ENCODE results near the gene SPRR2B. TPM values are rescaled to one million over a fixed set of nuclear protein-coding genes. Genes with fewer than 3 reads are reported as not detected.

SPRR2B gene
- total RNA-seq, 1 experiment from 2014 or later = not detected

- Mint-ChIP-seq H3K4me3 (ENCODE audit: unreplicated experiment) (no peak within 1 kb of the TSS), H3K36me3 (ENCODE audit: insufficient read depth, unreplicated experiment) (no peaks in the 10 kb centered on the region), H3K9me3 (ENCODE audit: unreplicated experiment) (no peaks in the 10 kb centered on the region), H3K27me3 (ENCODE audit: insufficient read depth, unreplicated experiment) (peaks cover 16% of the 10 kb centered on the region), H3K4me1 (ENCODE audit: low read depth, unreplicated experiment) (no peaks in the 10 kb centered on the region), H3K27ac (ENCODE audit: unreplicated experiment) (no peak within 1 kb of the TSS)
- BruUV-seq (replicated peaks) = no TSS peak
- no peak within 1 kb of the TSS for H3K4me3 ChIP-seq (ENCODE audit: low read depth, low read length)
- intact Hi-C loops (cut with micrococcal nuclease; ENCODE audit: unreplicated experiment) = no loop called here
- H3K27me3 ChIP-seq (replicated peaks; ENCODE audit: control insufficient read depth, insufficient read depth, low read length) = no peaks in the 10 kb centered on the region
- no peak for DNase-seq
- ChIA-PET POLR2A (no interaction called here), CTCF (no interaction called here)
- no peaks in the 10 kb centered on the region for H3K36me3 ChIP-seq (ENCODE audit: control insufficient read depth, insufficient read depth, low read length)
- no peak for TF ChIP-seq CTCF (IDR thresholded peaks at IDR 0.05; ENCODE audit: insufficient read depth in 1 of 2, low read depth in 1 of 2, low read length in 1 of 2, severe bottlenecking in 1 of 2, unreplicated experiment in 1 of 2)
- no peaks in the 10 kb centered on the region for H3K4me1 ChIP-seq
- H3K9me3 ChIP-seq = no peaks in the 10 kb centered on the region
Observed at GRCh38 chr1:153040950-153041631, 30.3 kb downstream of the SPRR2B start, which contains the start of gene SPRR2D. SPRR2D (minus strand) TSS chr1:153041120; CDS start chr1:153040346, 774 bp downstream.

- Mint-ChIP-seq H3K36me3 (ENCODE audit: insufficient read depth, unreplicated experiment) (no peaks in the 10 kb centered on the region), H3K27ac (ENCODE audit: unreplicated experiment) (no peak overlapping the region), H3K4me3 (ENCODE audit: unreplicated experiment) (no peak overlapping the region), H3K4me1 (ENCODE audit: low read depth, unreplicated experiment) (no peaks in the 10 kb centered on the region), H3K27me3 (ENCODE audit: insufficient read depth, unreplicated experiment) (no peaks in the 10 kb centered on the region), H3K9me3 (ENCODE audit: unreplicated experiment) (no peaks in the 10 kb centered on the region)
- TF ChIP-seq CTCF (IDR thresholded peaks at IDR 0.05; ENCODE audit: insufficient read depth in 1 of 2, low read depth in 1 of 2, low read length in 1 of 2, severe bottlenecking in 1 of 2, unreplicated experiment in 1 of 2) = no peak
- Histone ChIP-seq H3K36me3 (ENCODE audit: control insufficient read depth, insufficient read depth, low read length) (no peaks in the 10 kb centered on the region), H3K4me1 (no peaks in the 10 kb centered on the region), H3K4me3 (ENCODE audit: low read depth, low read length) (no peak overlapping the region), H3K9me3 (no peaks in the 10 kb centered on the region), H3K27me3 (replicated peaks; ENCODE audit: control insufficient read depth, insufficient read depth, low read length) (no peaks in the 10 kb centered on the region)
- ChIA-PET POLR2A (no interaction called here), CTCF (no interaction called here)
- DNase-seq = no peak
- BruUV-seq (replicated peaks) = no TSS peak
- intact Hi-C loops (cut with micrococcal nuclease; ENCODE audit: unreplicated experiment) = no loop called here
Observed at GRCh38 chr1:153035211-153035610, 36.2 kb downstream of the SPRR2B start.

- peak in 1 of 2 experiments; percentile 37 for DNase-seq
- Mint-ChIP-seq H3K4me3 (ENCODE audit: unreplicated experiment) (no peak overlapping the region), H3K36me3 (ENCODE audit: insufficient read depth, unreplicated experiment) (no peaks in the 10 kb centered on the region), H3K9me3 (ENCODE audit: unreplicated experiment) (no peaks in the 10 kb centered on the region), H3K4me1 (ENCODE audit: low read depth, unreplicated experiment) (no peaks in the 10 kb centered on the region), H3K27ac (ENCODE audit: unreplicated experiment) (no peak overlapping the region), H3K27me3 (ENCODE audit: insufficient read depth, unreplicated experiment) (no peaks in the 10 kb centered on the region)
- no peaks in the 10 kb centered on the region for H3K36me3 ChIP-seq (ENCODE audit: control insufficient read depth, insufficient read depth, low read length)
- no peaks in the 10 kb centered on the region for H3K27me3 ChIP-seq (replicated peaks; ENCODE audit: control insufficient read depth, insufficient read depth, low read length)
- no TSS peak for BruUV-seq (replicated peaks)
- no peaks in the 10 kb centered on the region for H3K9me3 ChIP-seq
- H3K4me3 ChIP-seq (ENCODE audit: low read depth, low read length) = no peak overlapping the region
- H3K4me1 ChIP-seq = no peaks in the 10 kb centered on the region
- peak in 1 of 2 experiments; percentile 14 for TF ChIP-seq CTCF (IDR thresholded peaks at IDR 0.05; ENCODE audit: insufficient read depth in 1 of 2, low read depth in 1 of 2, low read length in 1 of 2, severe bottlenecking in 1 of 2, unreplicated experiment in 1 of 2)
- ChIA-PET POLR2A (no interaction called here), CTCF (no interaction called here)
- intact Hi-C loops (cut with micrococcal nuclease; ENCODE audit: unreplicated experiment) = loop anchor here (5.0 kb wide), 1 partner anchor 160 kb away; no protein-coding TSS in a partner anchor
Observed at GRCh38 chr1:153032677-153033308, 38.6 kb downstream of the SPRR2B start.
